CD14-positive monocyte (primary cell): ENCODE results near the gene EPB41. TPM values are rescaled to one million over a fixed set of nuclear protein-coding genes. Genes with fewer than 3 reads are reported as not detected.

Experiments used
- DNase-seq, 3 donors: peaks; one replicate each; pipeline ENCODE4 v3.0.0-alpha.2; 2011 to 2022
- H2AFZ ChIP-seq: 2 replicates; pipeline ENCODE4 v1.6.0; 2012; ENCODE audit warnings: mild to moderate bottlenecking, low read depth, low read length, inconsistent platforms; ENCODE audit not compliant: insufficient read depth, poor library complexity, severe bottlenecking
- H3K27ac ChIP-seq, 2 donors: 1 replicate in 1 of 2; 2 replicates in 1 of 2; pipeline ENCODE4 v1.5.1; 2012 to 2013; ENCODE audit warnings: low read length in 2 of 2, control low read depth in 1 of 2, inconsistent platforms in 1 of 2, low read depth in 1 of 2, mild to moderate bottlenecking in 1 of 2
- H3K27me3 ChIP-seq, 2 donors: one replicate each; pipeline versions ENCODE4 v1.6.0 to v1.6.1; 2011 to 2013; ENCODE audit warnings: low read length in 2 of 2; ENCODE audit not compliant: control insufficient read depth in 2 of 2, insufficient read depth in 2 of 2
- H3K36me3 ChIP-seq, 2 donors: replicated peaks in 1 of 2; 1 replicate in 1 of 2; 2 replicates in 1 of 2; pipeline versions ENCODE4 v1.5.1 to v1.6.1; 2012 to 2013; ENCODE audit warnings: low read length in 2 of 2, control low read depth in 1 of 2, inconsistent platforms in 1 of 2, mild to moderate bottlenecking in 1 of 2; ENCODE audit not compliant: insufficient read depth in 2 of 2, control insufficient read depth in 1 of 2
- H3K4me1 ChIP-seq, 2 donors: 1 replicate in 1 of 2; 2 replicates in 1 of 2; pipeline versions ENCODE4 v1.5.1 to v1.6.1; 2012 to 2013; ENCODE audit warnings: low read length in 2 of 2, control low read depth in 1 of 2, inconsistent platforms in 1 of 2, mild to moderate bottlenecking in 1 of 2, moderate library complexity in 1 of 2; ENCODE audit not compliant: insufficient read depth in 2 of 2, control insufficient read depth in 1 of 2
- H3K4me2 ChIP-seq: replicated peaks from 2 replicates; pipeline ENCODE3; 2012; ENCODE audit warnings: low read length, moderate library complexity, mild to moderate bottlenecking; ENCODE audit not compliant: poor library complexity, severe bottlenecking; ENCODE audit errors: extremely low read depth
- H3K4me3 ChIP-seq, 3 experiments: fragments of 200-600 bp in 1 of 3; sonication (generic) in 1 of 3; replicated peaks in 1 of 3; 1 replicate in 2 of 3; 2 replicates in 1 of 3; pipeline ENCODE4 v1.5.1; 2011 to 2013; ENCODE audit warnings: low read length in 3 of 3, mild to moderate bottlenecking in 3 of 3, control low read depth in 2 of 3, low read depth in 2 of 3, inconsistent platforms in 1 of 3, moderate library complexity in 1 of 3
- H3K79me2 ChIP-seq: 2 replicates; pipeline ENCODE4 v1.6.0; 2012; ENCODE audit warnings: mild to moderate bottlenecking, control low read depth, inconsistent platforms, low read length, moderate library complexity; ENCODE audit not compliant: insufficient read depth
- H3K9ac ChIP-seq: 2 replicates; pipeline ENCODE4 v1.6.0; 2017; ENCODE audit warnings: low read length, mild to moderate bottlenecking; ENCODE audit not compliant: insufficient read depth, poor library complexity, severe bottlenecking
- H3K9me3 ChIP-seq, 2 donors: replicated peaks in 1 of 2; 1 replicate in 1 of 2; 2 replicates in 1 of 2; pipeline versions ENCODE4 v1.5.1 to v1.6.1; 2012 to 2013; ENCODE audit warnings: low read length in 2 of 2, control low read depth in 1 of 2; ENCODE audit not compliant: control insufficient read depth in 1 of 2, insufficient read depth in 1 of 2
- H4K20me1 ChIP-seq: 2 replicates; pipeline ENCODE4 v1.6.0; 2012; ENCODE audit warnings: mild to moderate bottlenecking, low read length, control low read depth, moderate library complexity; ENCODE audit not compliant: insufficient read depth
- H3K27ac Mint-ChIP-seq, 7 donors: one replicate each; pipeline ENCODE4 v1.8.0; 2020; ENCODE audit warnings: mild to moderate bottlenecking in 7 of 7, mixed read lengths in 7 of 7, moderate library complexity in 6 of 7, inconsistent platforms in 2 of 7
- H3K27me3 Mint-ChIP-seq, 3 donors: one replicate each; pipeline ENCODE4 v1.8.0; 2021 to 2022; ENCODE audit warnings: low read depth in 3 of 3, mild to moderate bottlenecking in 3 of 3, mixed read lengths in 3 of 3, moderate library complexity in 3 of 3, inconsistent platforms in 1 of 3
- H3K36me3 Mint-ChIP-seq, 2 donors: one replicate each; pipeline ENCODE4 v1.8.0; 2020; ENCODE audit warnings: mixed read lengths in 2 of 2, inconsistent platforms in 1 of 2, mild to moderate bottlenecking in 1 of 2
- H3K4me1 Mint-ChIP-seq: one replicate; pipeline ENCODE4 v1.8.0; 2020; ENCODE audit warnings: mild to moderate bottlenecking, mixed read lengths
- H3K4me3 Mint-ChIP-seq, 2 donors: one replicate each; pipeline ENCODE4 v1.8.0; 2020; ENCODE audit warnings: mild to moderate bottlenecking in 2 of 2, mixed read lengths in 2 of 2, moderate library complexity in 1 of 2
- H3K9me3 Mint-ChIP-seq, 7 donors: one replicate each; pipeline ENCODE4 v1.8.0; 2020 to 2022; ENCODE audit warnings: mixed read lengths in 7 of 7, mild to moderate bottlenecking in 6 of 7, moderate library complexity in 6 of 7, inconsistent platforms in 2 of 7
- WGBS: methylation state at CpG from one replicate; pipeline ENCODE4 v1.1.5; 2013; ENCODE audit warnings: missing lambda C conversion rate; ENCODE audit not compliant: insufficient coverage; 5-methylcytosine and 5-hydroxymethylcytosine counted together
- intact Hi-C, 2 donors: fragments of 100-400 bp; cut with micrococcal nuclease; formaldehyde crosslinking; loops; one replicate each; pipeline versions ENCODE4 v1.15.0 to v1.15.1; 2023
- polyA plus RNA-seq, 3 donors: library from polyadenylated mRNA; depleted of rRNA in 1 of 3; unstranded in 2 of 3; stranded (reverse) in 1 of 3; fragments of 300-500 nt in 2 of 3; fragments of >200 nt in 1 of 3; fragmentation: Illumina TruSeq in 2 of 3; gene quantifications; 1 replicate in 2 of 3; 2 replicates in 1 of 3; pipeline ENCODE4 v1.2.3, GENCODE V29; 2012 to 2021
- TF ChIP-seq, protein P1 (sequence below): fragments of 200-600 bp; IDR thresholded peaks from one replicate; pipeline ENCODE4 v1.8.0; 2022; ENCODE audit warnings: antibody characterized with exemption, mild to moderate bottlenecking

The EPB41 gene
- polyA plus RNA-seq, 3 donors: 11.3 to 19.4 (median 18.9) TPM

DNA sequence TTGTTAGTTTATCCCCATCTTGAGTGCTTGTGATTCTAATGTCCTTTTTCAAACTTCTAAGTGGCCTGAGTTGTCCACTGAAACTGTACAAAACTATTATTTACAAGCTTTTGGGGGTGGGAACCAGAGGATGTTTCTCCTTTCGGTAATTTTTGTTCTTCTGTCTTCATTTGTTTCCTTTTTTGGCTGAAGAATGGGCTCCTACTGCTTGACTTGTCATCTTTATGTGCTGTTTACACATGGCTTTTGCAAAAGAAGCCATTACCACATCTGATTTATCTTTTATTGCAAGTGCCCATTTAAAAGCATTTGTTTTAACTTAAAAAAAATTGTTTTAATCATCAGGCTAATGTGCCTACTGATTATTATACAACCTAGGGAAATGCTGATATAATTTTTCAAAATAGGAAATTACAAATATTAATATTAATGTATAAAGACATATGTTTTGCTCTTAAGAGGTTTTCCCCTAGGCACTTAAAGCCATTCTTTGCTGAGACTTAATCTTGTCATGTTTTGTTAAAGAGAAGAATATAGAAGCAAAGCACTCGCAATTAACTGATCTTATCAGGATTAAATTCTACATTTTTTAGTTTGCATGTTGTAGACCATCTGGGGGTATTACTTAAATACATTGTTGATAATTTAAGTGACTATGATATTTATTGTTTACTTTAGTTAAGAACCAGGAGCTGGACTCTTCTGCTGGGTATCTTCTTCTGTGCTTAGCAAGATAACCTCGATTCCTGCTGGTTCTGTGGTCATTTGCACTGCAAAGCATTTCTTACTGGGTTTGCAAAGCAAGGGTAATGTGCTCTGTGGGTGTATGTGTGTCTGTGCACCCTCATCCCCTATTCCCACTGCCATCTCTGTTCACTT is 169.2 kb downstream of the EPB41 start:
- H3K9me3 Mint-ChIP-seq: no peaks in the 10 kb centered on the region
- H3K27ac ChIP-seq: no peak overlapping the region
- no peak overlapping the region for H3K27ac Mint-ChIP-seq
- H3K36me3 Mint-ChIP-seq: peaks cover 18 to 42% of the 10 kb centered on the region in 2 donors
- no peak overlapping the region for H3K4me3 Mint-ChIP-seq
- intact Hi-C loops: no loop called here
- 100% methylated on average over 1 of the region's 3 CpGs for WGBS
- H4K20me1 ChIP-seq: no peaks in the 10 kb centered on the region
- H3K27me3 Mint-ChIP-seq: no peaks in the 10 kb centered on the region
- DNase-seq: no peak
- no peak overlapping the region for H2AFZ ChIP-seq
- H3K27me3 ChIP-seq: no peaks in the 10 kb centered on the region
- no peak overlapping the region for H3K4me3 ChIP-seq
- no peaks in the 10 kb centered on the region for H3K9me3 ChIP-seq
- peaks cover 3 to 35% of the 10 kb centered on the region in 2 donors for H3K36me3 ChIP-seq
- no peaks in the 10 kb centered on the region for H3K4me1 Mint-ChIP-seq
- H3K9ac ChIP-seq: no peak overlapping the region
- H3K4me1 ChIP-seq: no peaks in the 10 kb centered on the region
- no peaks in the 10 kb centered on the region for H3K79me2 ChIP-seq
- TF ChIP-seq, protein P1, sequence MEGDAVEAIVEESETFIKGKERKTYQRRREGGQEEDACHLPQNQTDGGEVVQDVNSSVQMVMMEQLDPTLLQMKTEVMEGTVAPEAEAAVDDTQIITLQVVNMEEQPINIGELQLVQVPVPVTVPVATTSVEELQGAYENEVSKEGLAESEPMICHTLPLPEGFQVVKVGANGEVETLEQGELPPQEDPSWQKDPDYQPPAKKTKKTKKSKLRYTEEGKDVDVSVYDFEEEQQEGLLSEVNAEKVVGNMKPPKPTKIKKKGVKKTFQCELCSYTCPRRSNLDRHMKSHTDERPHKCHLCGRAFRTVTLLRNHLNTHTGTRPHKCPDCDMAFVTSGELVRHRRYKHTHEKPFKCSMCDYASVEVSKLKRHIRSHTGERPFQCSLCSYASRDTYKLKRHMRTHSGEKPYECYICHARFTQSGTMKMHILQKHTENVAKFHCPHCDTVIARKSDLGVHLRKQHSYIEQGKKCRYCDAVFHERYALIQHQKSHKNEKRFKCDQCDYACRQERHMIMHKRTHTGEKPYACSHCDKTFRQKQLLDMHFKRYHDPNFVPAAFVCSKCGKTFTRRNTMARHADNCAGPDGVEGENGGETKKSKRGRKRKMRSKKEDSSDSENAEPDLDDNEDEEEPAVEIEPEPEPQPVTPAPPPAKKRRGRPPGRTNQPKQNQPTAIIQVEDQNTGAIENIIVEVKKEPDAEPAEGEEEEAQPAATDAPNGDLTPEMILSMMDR: no peak
- H3K4me2 ChIP-seq: no peak overlapping the region

DNA sequence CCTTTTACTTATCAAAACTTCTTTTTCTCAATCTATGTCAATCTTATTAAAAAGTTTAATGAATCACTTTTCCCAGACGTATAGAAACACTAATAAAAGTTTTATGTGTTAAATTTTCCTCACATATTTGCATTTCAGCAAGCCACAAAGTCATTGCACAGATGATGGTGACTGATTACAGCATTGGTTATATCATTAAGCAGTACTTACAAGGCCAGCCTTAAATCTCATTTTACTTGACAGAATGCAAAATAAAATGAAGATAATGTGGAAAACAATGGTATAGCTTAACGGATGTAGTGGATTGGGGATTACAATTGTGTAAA is 169.8 kb downstream of the EPB41 start:
- H3K36me3 Mint-ChIP-seq: peaks cover 16 to 39% of the 10 kb centered on the region in 2 donors
- WGBS: 100% methylated on average over 1 of the region's 2 CpGs
- Histone ChIP-seq H4K20me1 (no peaks in the 10 kb centered on the region), H3K9ac (no peak overlapping the region), H2AFZ (no peak overlapping the region), H3K36me3 (peaks cover 4 to 32% of the 10 kb centered on the region in 2 donors), H3K4me1 (no peaks in the 10 kb centered on the region), H3K27ac (no peak overlapping the region), H3K79me2 (no peaks in the 10 kb centered on the region), H3K9me3 (no peaks in the 10 kb centered on the region), H3K4me2 (no peak overlapping the region), H3K27me3 (no peaks in the 10 kb centered on the region), H3K4me3 (no peak overlapping the region)
- H3K27ac Mint-ChIP-seq: no peak overlapping the region
- no peaks in the 10 kb centered on the region for H3K9me3 Mint-ChIP-seq
- TF ChIP-seq, protein P1: no peak
- no peaks in the 10 kb centered on the region for H3K4me1 Mint-ChIP-seq
- no peak for DNase-seq
- intact Hi-C loops: no loop called here
- no peaks in the 10 kb centered on the region for H3K27me3 Mint-ChIP-seq
- H3K4me3 Mint-ChIP-seq: no peak overlapping the region
